ENCODE measurements around the gene FUT4.
"Not testable (repeated sequence)": the region's sequence is repeated elsewhere in the genome, so short reads cannot be mapped to it uniquely, and the experiment has no call there.

Gene FUT4

DNA sequence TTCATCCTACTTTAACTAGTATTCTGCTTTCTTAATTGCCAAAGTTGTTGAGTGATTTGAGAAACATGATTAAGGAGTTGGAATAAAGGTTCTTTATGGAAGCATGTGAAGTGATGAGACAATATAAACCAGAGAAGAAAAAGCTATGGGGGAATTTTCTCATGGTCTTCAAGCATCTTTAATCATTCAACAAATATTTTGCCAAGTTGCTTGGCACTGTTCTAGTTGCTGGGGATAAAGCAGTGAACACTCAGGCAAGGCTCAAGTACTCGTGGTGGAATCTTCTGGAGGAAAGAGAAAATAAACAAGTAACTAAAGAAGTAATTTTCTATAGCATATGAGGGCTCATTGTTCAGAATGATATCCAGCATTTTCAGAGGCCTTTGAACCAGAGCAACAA is 14.3 kb downstream of the FUT4 start:
- Histone ChIP-seq H3K27ac (ENCODE audit: low read length) (no peak overlapping the region), H3K36me3 (ENCODE audit: control insufficient read depth, low read depth, low read length) (no peaks in the 10 kb centered on the region), H3K9me3 (ENCODE audit: control insufficient read depth, low read depth, low read length) (no peaks in the 10 kb centered on the region), H3K4me3 (ENCODE audit: low read length) (no peak overlapping the region), H3K4me1 (ENCODE audit: control insufficient read depth, low read depth, low read length) (no peaks in the 10 kb centered on the region), H3K27me3 (ENCODE audit: control insufficient read depth, insufficient read depth, low read length) (no peaks in the 10 kb centered on the region), H3K9ac (ENCODE audit: low read length) (no peak overlapping the region)

- no peak overlapping the region for H3K4me3 ChIP-seq (ENCODE audit: low read length)
- H3K27me3 ChIP-seq (ENCODE audit: control insufficient read depth, insufficient read depth, low read length), result no peaks in the 10 kb centered on the region
- no peaks in the 10 kb centered on the region for H3K4me1 ChIP-seq (ENCODE audit: control insufficient read depth, low read depth, low read length)
- H3K9ac ChIP-seq (ENCODE audit: low read length), result no peak overlapping the region
- no peaks in the 10 kb centered on the region for H3K36me3 ChIP-seq (ENCODE audit: control insufficient read depth, low read depth, low read length)
- no peak overlapping the region for H3K27ac ChIP-seq (ENCODE audit: low read length)
- no peaks in the 10 kb centered on the region for H3K9me3 ChIP-seq (ENCODE audit: control insufficient read depth, low read depth, low read length)
These were observed 14.7 kb downstream of the FUT4 start for GRCh38 chr11:94558468-94558867.

- H3K27ac ChIP-seq (ENCODE audit: low read length), result no peak overlapping the region
- no peaks in the 10 kb centered on the region for H3K4me1 ChIP-seq (ENCODE audit: control insufficient read depth, low read depth, low read length)
- no peaks in the 10 kb centered on the region for H3K27me3 ChIP-seq (ENCODE audit: control insufficient read depth, insufficient read depth, low read length)
- no peak overlapping the region for H3K9ac ChIP-seq (ENCODE audit: low read length)
- no peaks in the 10 kb centered on the region for H3K36me3 ChIP-seq (ENCODE audit: control insufficient read depth, low read depth, low read length)
- H3K9me3 ChIP-seq (ENCODE audit: control insufficient read depth, low read depth, low read length), result no peaks in the 10 kb centered on the region
- no peak overlapping the region for H3K4me3 ChIP-seq (ENCODE audit: low read length)
These were observed 15.2 kb downstream of the FUT4 start for GRCh38 chr11:94558932-94559331.

DNA sequence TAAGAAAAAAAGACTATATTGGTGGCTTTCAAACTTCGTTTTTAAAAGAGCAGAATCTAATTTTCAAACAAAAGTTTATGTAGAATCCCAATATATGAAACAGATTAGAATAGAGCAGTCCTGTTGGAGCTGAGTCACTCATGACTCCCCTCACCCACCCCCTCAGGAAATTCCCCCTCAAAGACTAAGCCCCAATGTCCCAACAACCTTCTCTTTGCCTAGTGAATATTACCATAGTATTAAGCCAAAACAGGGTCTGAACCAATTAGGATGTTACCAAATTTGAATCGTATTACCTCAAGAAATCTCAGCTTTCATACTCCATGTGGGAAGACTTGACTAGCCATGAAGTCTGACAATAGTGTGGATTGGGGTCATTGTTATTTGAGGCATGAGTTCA is 15.6 kb downstream of the FUT4 start:
- no peaks in the 10 kb centered on the region for H3K36me3 ChIP-seq (ENCODE audit: control insufficient read depth, low read depth, low read length)
- H3K4me1 ChIP-seq (ENCODE audit: control insufficient read depth, low read depth, low read length), result no peaks in the 10 kb centered on the region
- no peaks in the 10 kb centered on the region for H3K9me3 ChIP-seq (ENCODE audit: control insufficient read depth, low read depth, low read length)
- no peak overlapping the region for H3K4me3 ChIP-seq (ENCODE audit: low read length)
- no peaks in the 10 kb centered on the region for H3K27me3 ChIP-seq (ENCODE audit: control insufficient read depth, insufficient read depth, low read length)
- H3K27ac ChIP-seq (ENCODE audit: low read length), result no peak overlapping the region
- no peak overlapping the region for H3K9ac ChIP-seq (ENCODE audit: low read length)

GRCh38 chr11:94560834-94561233 is 17.1 kb downstream of the FUT4 start:
- Histone ChIP-seq H3K27me3 (ENCODE audit: control insufficient read depth, insufficient read depth, low read length) (no peaks in the 10 kb centered on the region), H3K4me1 (ENCODE audit: control insufficient read depth, low read depth, low read length) (no peaks in the 10 kb centered on the region), H3K4me3 (ENCODE audit: low read length) (no peak overlapping the region), H3K9me3 (ENCODE audit: control insufficient read depth, low read depth, low read length) (no peaks in the 10 kb centered on the region), H3K9ac (ENCODE audit: low read length) (no peak overlapping the region), H3K27ac (ENCODE audit: low read length) (no peak overlapping the region), H3K36me3 (ENCODE audit: control insufficient read depth, low read depth, low read length) (no peaks in the 10 kb centered on the region)

DNA sequence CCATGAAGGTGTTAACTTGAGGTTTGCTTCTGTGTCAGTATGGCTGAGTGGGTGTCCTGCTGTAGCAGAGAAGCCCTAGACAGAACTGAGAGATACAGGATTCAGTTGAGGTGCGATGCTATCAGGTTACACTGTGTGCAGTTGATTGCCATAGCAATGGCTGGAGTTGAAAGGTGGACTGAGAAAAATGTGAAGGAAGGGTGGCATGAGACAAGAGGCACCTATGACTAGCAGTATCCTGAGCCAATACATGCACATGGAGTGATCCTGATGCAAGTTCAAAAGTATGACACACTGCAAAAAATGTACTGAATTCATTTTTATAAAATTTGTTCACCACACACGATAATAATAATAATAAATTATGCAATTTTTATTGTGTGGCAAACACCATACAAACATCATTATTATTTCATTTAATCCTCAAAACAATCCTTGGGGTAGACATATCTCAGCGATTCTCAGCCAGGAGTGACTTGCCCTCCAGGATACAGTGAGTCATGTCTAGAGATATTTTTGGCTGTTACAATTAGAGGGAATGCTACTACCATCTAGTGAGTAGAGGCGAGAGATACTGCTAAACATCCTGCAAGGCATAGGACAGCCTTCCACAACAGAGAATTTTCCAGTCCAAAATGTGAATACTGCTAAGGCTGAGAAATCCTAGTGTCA is 19.6 kb downstream of the FUT4 start:
- Histone ChIP-seq H3K4me3 (ENCODE audit: low read length) (no peak overlapping the region), H3K27ac (ENCODE audit: low read length) (no peak overlapping the region), H3K27me3 (ENCODE audit: control insufficient read depth, insufficient read depth, low read length) (no peaks in the 10 kb centered on the region), H3K4me1 (ENCODE audit: control insufficient read depth, low read depth, low read length) (no peaks in the 10 kb centered on the region), H3K36me3 (ENCODE audit: control insufficient read depth, low read depth, low read length) (no peaks in the 10 kb centered on the region), H3K9ac (ENCODE audit: low read length) (no peak overlapping the region), H3K9me3 (ENCODE audit: control insufficient read depth, low read depth, low read length) (no peaks in the 10 kb centered on the region)

DNA sequence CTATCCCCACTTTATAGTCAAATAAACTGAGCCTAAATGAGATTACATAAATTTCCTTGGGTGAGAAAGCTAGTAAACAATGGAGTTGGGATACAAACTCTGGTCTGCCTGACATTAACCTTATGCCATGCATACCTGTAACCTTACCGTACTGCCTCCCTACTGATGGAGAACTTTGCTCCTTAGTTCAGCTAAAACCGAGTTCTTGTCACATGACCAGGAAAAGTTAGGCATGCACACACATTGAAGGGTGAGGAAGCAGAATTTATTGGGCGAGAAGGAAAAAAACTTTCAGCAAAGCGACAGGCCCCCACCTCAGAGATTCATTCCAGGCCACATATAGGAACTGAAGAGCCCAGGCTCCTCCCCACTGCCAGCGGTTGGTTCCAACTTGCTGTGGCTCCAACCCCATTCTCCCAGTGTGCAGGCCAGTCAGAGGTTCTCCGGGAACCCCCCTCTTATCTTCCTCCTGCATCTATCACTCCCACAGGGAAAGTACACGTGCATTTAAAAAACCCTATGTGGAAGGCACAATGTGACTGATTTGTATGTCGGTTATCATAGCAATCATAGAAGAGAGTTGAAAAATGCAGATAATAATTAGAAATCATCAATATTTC is 20.2 kb downstream of the FUT4 start:
- H3K4me3 ChIP-seq (ENCODE audit: low read length), result no peak overlapping the region

DNA sequence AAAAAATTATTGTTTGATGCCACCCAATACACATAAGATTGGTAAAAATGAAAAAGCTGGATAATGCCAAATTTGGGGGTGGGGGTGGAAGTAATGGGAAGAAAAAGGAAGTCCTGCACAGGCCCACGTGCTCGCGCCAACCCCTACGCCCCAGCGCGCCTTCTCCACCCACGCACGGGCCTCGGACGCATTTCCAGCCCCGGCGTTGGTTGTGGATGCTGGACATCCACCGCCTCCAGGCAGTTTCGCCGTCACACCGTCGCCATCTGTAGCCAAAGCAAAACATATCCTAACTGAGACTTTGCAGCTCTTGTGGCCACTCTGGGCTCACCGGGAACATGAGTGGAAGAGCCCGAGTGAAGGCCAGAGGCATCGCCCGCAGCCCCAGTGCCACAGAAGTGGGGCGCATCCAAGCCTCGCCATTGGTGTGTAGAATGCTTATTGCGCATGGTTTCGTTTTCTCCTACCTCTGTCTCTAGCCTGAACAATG is 23.5 kb downstream of the FUT4 start, which contains the start of gene PIWIL4:
Gene PIWIL4 (plus strand): TSS at position 188 of the 490 bp plus-strand sequence. CDS start 151 bp downstream, at position 339.
- no peak within 1 kb of the TSS for H3K27ac ChIP-seq (ENCODE audit: low read length)
- no peaks in the 10 kb centered on the region for H3K36me3 ChIP-seq (ENCODE audit: control insufficient read depth, low read depth, low read length)
- no peak within 1 kb of the TSS for H3K4me3 ChIP-seq (ENCODE audit: low read length)
- no peaks in the 10 kb centered on the region for H3K4me1 ChIP-seq (ENCODE audit: control insufficient read depth, low read depth, low read length)
- H3K27me3 ChIP-seq (ENCODE audit: control insufficient read depth, insufficient read depth, low read length), result no peaks in the 10 kb centered on the region
- no peak within 1 kb of the TSS for H3K9ac ChIP-seq (ENCODE audit: low read length)
- H3K9me3 ChIP-seq (ENCODE audit: control insufficient read depth, low read depth, low read length), result no peaks in the 10 kb centered on the region

More for the DNA sequence above, 20.2 kb downstream of the FUT4 start:
- H3K27ac ChIP-seq (ENCODE audit: low read length), result no peak overlapping the region
- no peak overlapping the region for H3K9ac ChIP-seq (ENCODE audit: low read length)
- H3K27me3 ChIP-seq (ENCODE audit: control insufficient read depth, insufficient read depth, low read length), result no peaks in the 10 kb centered on the region
- no peaks in the 10 kb centered on the region for H3K9me3 ChIP-seq (ENCODE audit: control insufficient read depth, low read depth, low read length)
- no peaks in the 10 kb centered on the region for H3K36me3 ChIP-seq (ENCODE audit: control insufficient read depth, low read depth, low read length)
- no peaks in the 10 kb centered on the region for H3K4me1 ChIP-seq (ENCODE audit: control insufficient read depth, low read depth, low read length)

DNA sequence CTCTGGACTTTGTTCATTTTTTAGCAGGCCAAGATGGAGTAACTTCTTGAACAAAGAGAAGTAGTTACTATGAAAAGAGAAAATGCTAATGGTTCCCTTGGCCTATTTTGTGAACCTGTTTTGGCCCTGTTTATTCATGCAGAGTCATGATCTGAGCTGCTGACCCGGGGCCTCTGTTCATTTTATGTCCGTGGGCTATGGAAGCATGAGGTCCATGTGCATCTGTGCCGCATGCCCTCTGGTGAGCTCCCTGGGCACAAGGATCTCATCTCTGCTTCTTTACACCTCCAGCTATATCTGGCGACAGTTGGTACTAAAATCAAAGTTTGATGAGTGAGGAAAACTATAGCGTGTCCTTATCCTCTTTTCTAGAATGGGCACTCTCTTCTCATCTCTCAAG is 24.5 kb downstream of the FUT4 start:
- H3K9me3 ChIP-seq (ENCODE audit: control insufficient read depth, low read depth, low read length), result no peaks in the 10 kb centered on the region
- no peaks in the 10 kb centered on the region for H3K36me3 ChIP-seq (ENCODE audit: control insufficient read depth, low read depth, low read length)
- no peaks in the 10 kb centered on the region for H3K27me3 ChIP-seq (ENCODE audit: control insufficient read depth, insufficient read depth, low read length)
- H3K4me3 ChIP-seq (ENCODE audit: low read length), result no peak overlapping the region
- H3K4me1 ChIP-seq (ENCODE audit: control insufficient read depth, low read depth, low read length), result no peaks in the 10 kb centered on the region
- no peak overlapping the region for H3K27ac ChIP-seq (ENCODE audit: low read length)
- no peak overlapping the region for H3K9ac ChIP-seq (ENCODE audit: low read length)

DNA sequence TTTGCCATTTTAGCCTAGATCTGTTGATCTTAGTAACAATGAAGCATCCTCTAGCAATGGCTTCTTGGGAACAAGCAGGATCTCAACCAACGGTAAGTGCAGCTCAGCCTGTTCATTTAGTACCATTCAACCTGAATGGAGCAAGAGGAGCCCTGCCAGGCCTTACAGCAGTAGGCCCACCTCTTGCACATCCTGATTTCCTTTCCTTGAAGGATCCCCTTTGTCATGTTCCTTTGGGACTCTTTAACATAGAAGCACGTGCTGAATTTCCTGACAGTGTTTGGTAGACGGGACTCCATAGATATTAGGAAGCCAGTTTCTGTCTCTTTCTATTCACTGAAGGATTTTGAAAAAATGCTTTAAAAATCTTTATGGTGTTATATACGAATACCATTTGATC is 25.0 kb downstream of the FUT4 start:
- Histone ChIP-seq H3K36me3 (ENCODE audit: control insufficient read depth, low read depth, low read length) (no peaks in the 10 kb centered on the region), H3K9me3 (ENCODE audit: control insufficient read depth, low read depth, low read length) (no peaks in the 10 kb centered on the region), H3K27ac (ENCODE audit: low read length) (no peak overlapping the region), H3K4me1 (ENCODE audit: control insufficient read depth, low read depth, low read length) (no peaks in the 10 kb centered on the region), H3K9ac (ENCODE audit: low read length) (no peak overlapping the region), H3K4me3 (ENCODE audit: low read length) (no peak overlapping the region), H3K27me3 (ENCODE audit: control insufficient read depth, insufficient read depth, low read length) (no peaks in the 10 kb centered on the region)

- not testable (repeated sequence) for H3K9me3 ChIP-seq (ENCODE audit: control insufficient read depth, low read depth, low read length); H3K4me3 ChIP-seq (ENCODE audit: low read length); H3K27ac ChIP-seq (ENCODE audit: low read length)
These were observed 29.3 kb downstream of the FUT4 start for GRCh38 chr11:94572975-94573374.

More at GRCh38 chr11:94572975-94573374, 29.3 kb downstream of the FUT4 start:
- H3K4me1 ChIP-seq (ENCODE audit: control insufficient read depth, low read depth, low read length); H3K36me3 ChIP-seq (ENCODE audit: control insufficient read depth, low read depth, low read length); H3K27me3 ChIP-seq (ENCODE audit: control insufficient read depth, insufficient read depth, low read length); H3K9ac ChIP-seq (ENCODE audit: low read length): not testable (repeated sequence)
